Measurements from ENCODE around the gene SIDT1.

SIDT1 gene

GRCh38 chr3:113594066-113594465 lies 61.7 kb downstream of the SIDT1 start:
- DNase-seq (ENCODE audit: low read depth in 2 of 2), result no peak

- no peak for DNase-seq (ENCODE audit: low read depth in 2 of 2)
These were observed 65.4 kb downstream of the SIDT1 start for GRCh38 chr3:113597596-113598354.

GRCh38 chr3:113600418-113601182 lies 68.2 kb downstream of the SIDT1 start:
- no peak for DNase-seq (ENCODE audit: low read depth in 2 of 2)

- no peak for DNase-seq (ENCODE audit: low read depth in 2 of 2)
These were observed 68.9 kb downstream of the SIDT1 start for GRCh38 chr3:113601240-113601639.

GRCh38 chr3:113602256-113602655 lies 69.9 kb downstream of the SIDT1 start:
- DNase-seq (ENCODE audit: low read depth in 2 of 2), result no peak

- DNase-seq (ENCODE audit: low read depth in 2 of 2), result no peak
These were observed 70.5 kb downstream of the SIDT1 start for GRCh38 chr3:113602836-113603235.

GRCh38 chr3:113606539-113607218 lies 74.3 kb downstream of the SIDT1 start:
- DNase-seq (ENCODE audit: low read depth in 2 of 2), result no peak

- DNase-seq (ENCODE audit: low read depth in 2 of 2), result no peak
These were observed 74.9 kb downstream of the SIDT1 start for GRCh38 chr3:113607219-113607596.

GRCh38 chr3:113614402-113614801 lies 82.0 kb downstream of the SIDT1 start:
- DNase-seq (ENCODE audit: low read depth in 2 of 2), result no peak

- no peak for DNase-seq (ENCODE audit: low read depth in 2 of 2)
These were observed 83.6 kb downstream of the SIDT1 start for GRCh38 chr3:113615976-113616375.

- DNase-seq (ENCODE audit: low read depth in 2 of 2), result no peak
These were observed 85.4 kb downstream of the SIDT1 start for GRCh38 chr3:113617726-113618125.

GRCh38 chr3:113620091-113620490 lies 87.7 kb downstream of the SIDT1 start:
- DNase-seq (ENCODE audit: low read depth in 2 of 2), result no peak

GRCh38 chr3:113623324-113623723 lies 91.0 kb downstream of the SIDT1 start:
- no peak for DNase-seq (ENCODE audit: low read depth in 2 of 2)

- no peak for DNase-seq (ENCODE audit: low read depth in 2 of 2)
These were observed 91.5 kb downstream of the SIDT1 start for GRCh38 chr3:113623811-113624210.

- DNase-seq (ENCODE audit: low read depth in 2 of 2), result no peak
These were observed 93.5 kb downstream of the SIDT1 start for GRCh38 chr3:113625834-113626233.

- peak; percentile 12 to 24 for DNase-seq (ENCODE audit: low read depth in 2 of 2)
These were observed 94.4 kb downstream of the SIDT1 start for GRCh38 chr3:113626503-113627371.

- DNase-seq (ENCODE audit: low read depth in 2 of 2), result no peak
These were observed 96.0 kb downstream of the SIDT1 start for GRCh38 chr3:113628316-113628715.

GRCh38 chr3:113628788-113629187 lies 96.4 kb downstream of the SIDT1 start:
- no peak for DNase-seq (ENCODE audit: low read depth in 2 of 2)

GRCh38 chr3:113629584-113630421 lies 97.4 kb downstream of the SIDT1 start:
- DNase-seq (ENCODE audit: low read depth in 2 of 2), result no peak

GRCh38 chr3:113630956-113631542 lies 98.7 kb downstream of the SIDT1 start:
- DNase-seq (ENCODE audit: low read depth in 2 of 2), result no peak
